IPS-18a (cell line): Measurements from ENCODE around the gene MPHOSPH9.

Experiments
- H3K27ac ChIP-seq: one replicate; pipeline ENCODE4 v1.5.1; 2013; ENCODE audit warnings: low read length
- H3K27me3 ChIP-seq: one replicate; pipeline ENCODE4 v1.6.1; 2013; ENCODE audit warnings: mild to moderate bottlenecking, low read length; ENCODE audit not compliant: control insufficient read depth, insufficient read depth
- H3K36me3 ChIP-seq: one replicate; pipeline ENCODE4 v1.6.1; 2013; ENCODE audit warnings: low read depth, low read length; ENCODE audit not compliant: control insufficient read depth
- H3K4me1 ChIP-seq: one replicate; pipeline ENCODE4 v1.6.1; 2013; ENCODE audit warnings: low read depth, low read length; ENCODE audit not compliant: control insufficient read depth
- H3K4me3 ChIP-seq: one replicate; pipeline ENCODE4 v1.5.1; 2013; ENCODE audit warnings: low read length
- H3K9ac ChIP-seq: one replicate; pipeline ENCODE4 v1.6.1; 2013; ENCODE audit warnings: mild to moderate bottlenecking, low read length, moderate library complexity
- H3K9me3 ChIP-seq: one replicate; pipeline ENCODE4 v1.6.1; 2013; ENCODE audit warnings: low read depth, low read length; ENCODE audit not compliant: control insufficient read depth

The MPHOSPH9 gene

DNA sequence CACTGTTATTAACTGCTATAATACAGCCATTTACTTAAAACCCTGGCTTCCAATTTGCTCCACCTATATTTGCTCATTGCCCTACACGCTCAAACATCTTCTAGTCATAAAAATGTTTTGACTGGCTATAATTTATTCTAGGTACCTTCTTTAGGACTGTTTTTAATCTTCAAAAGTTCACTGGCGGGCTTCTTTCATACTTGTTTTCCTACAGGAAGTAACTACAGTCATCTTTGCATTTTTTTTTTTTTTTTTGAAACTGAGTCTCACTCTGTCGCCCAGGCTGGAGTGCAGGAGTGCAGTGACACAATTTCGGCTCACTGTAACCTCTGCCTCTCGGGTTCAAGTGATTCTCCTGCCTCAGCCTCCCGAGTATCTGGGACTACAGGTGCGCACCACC, 32.5 kb downstream of the MPHOSPH9 start:
- Histone ChIP-seq H3K27ac (no peak overlapping the region), H3K9ac (no peak overlapping the region), H3K27me3 (no peaks in the 10 kb centered on the region), H3K4me3 (no peak overlapping the region), H3K4me1 (no peaks in the 10 kb centered on the region), H3K9me3 (no peaks in the 10 kb centered on the region), H3K36me3 (peaks cover 30% of the 10 kb centered on the region)

DNA sequence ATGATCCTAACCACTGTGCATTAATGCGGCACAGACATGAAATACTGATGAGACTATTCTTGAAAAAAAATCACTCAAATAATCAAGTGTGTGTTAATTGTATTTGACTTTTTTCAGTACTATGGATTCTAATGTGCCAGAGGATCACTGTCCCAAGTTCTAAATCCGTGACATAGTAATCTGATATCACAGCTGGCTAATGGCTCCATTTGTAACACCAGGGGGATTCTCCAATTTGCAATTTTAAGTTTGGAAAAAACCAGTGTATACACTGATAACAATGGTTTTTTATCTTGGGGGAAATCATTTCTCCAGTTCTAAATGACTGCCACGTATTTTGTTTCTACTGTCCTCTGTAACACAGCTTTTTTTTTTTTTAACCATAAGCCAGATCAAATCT, 33.0 kb downstream of the MPHOSPH9 start:
- H3K4me1 ChIP-seq = no peaks in the 10 kb centered on the region
- H3K9me3 ChIP-seq = no peaks in the 10 kb centered on the region
- H3K4me3 ChIP-seq = no peak overlapping the region
- peaks cover 30% of the 10 kb centered on the region for H3K36me3 ChIP-seq
- H3K27ac ChIP-seq = no peak overlapping the region
- H3K27me3 ChIP-seq = no peaks in the 10 kb centered on the region
- H3K9ac ChIP-seq = no peak overlapping the region

DNA sequence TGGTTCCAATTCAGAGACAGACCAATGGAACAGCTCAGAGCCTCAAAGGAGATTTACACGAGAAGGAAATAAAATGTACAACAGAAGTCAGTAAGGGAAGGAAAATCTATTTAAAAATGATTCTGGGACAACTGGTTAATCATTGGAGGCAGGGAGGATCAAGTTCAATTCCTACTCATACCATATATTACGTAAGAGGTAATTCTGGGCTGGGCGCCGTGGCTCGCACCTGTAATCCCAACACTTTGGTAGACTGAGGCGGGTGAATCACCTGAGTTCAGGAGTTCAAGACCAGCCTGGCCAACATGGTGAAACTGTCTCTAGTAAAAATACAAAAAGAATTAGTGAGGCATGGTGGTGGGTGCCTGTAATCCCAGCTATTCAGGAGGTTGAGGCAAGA, 45.3 kb downstream of the MPHOSPH9 start:
- no peak overlapping the region for H3K4me3 ChIP-seq
- H3K9me3 ChIP-seq = no peaks in the 10 kb centered on the region
- peaks cover 21% of the 10 kb centered on the region for H3K36me3 ChIP-seq

DNA sequence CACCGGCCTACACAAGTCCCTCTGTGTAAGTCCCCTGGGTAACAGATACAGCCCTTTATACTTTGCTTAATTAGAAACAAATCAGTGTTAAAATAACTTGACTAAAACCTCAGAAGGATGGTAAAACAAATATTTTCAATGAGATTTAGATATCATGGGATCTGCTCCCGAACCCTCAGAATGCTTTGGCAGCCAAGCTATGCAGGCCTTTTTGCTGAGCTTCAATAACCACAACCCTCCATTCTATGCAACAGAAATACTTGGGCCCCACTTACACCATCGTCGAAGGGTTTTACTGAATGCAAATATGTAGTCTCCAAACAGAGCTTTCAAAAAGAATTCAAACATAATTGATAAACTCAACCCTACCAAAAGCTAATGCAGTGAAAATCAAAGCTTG, 52.8 kb downstream of the MPHOSPH9 start:
- no peak overlapping the region for H3K4me3 ChIP-seq
- no peaks in the 10 kb centered on the region for H3K27me3 ChIP-seq
- H3K4me1 ChIP-seq = no peaks in the 10 kb centered on the region
- peaks cover 32% of the 10 kb centered on the region for H3K36me3 ChIP-seq
- H3K27ac ChIP-seq = no peak overlapping the region
- no peak overlapping the region for H3K9ac ChIP-seq
- H3K9me3 ChIP-seq = no peaks in the 10 kb centered on the region

More for the DNA sequence above, 45.3 kb downstream of the MPHOSPH9 start:
- H3K27me3 ChIP-seq = no peaks in the 10 kb centered on the region
- no peaks in the 10 kb centered on the region for H3K4me1 ChIP-seq
- H3K9ac ChIP-seq = no peak overlapping the region
- H3K27ac ChIP-seq = no peak overlapping the region

DNA sequence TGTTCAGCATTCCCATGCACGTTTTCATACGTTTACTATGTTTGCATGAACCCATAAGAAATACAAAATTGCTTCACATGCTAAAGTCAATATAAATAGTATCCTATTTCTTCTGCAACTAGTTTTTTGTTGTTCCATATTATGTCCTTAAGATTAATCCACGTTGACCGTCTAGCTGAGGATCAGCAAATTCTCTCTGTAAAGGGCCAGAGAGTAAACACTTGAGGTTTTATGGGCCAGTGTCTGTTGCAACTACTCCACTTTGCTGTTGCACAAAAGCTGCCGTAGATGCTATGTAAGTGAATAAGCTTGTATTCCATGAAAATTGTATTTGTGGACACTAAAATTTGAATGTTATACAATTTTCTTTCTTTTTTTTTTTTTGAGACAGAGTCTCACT, 61.0 kb downstream of the MPHOSPH9 start:
- Histone ChIP-seq H3K36me3 (peaks cover 15% of the 10 kb centered on the region), H3K9ac (no peak overlapping the region), H3K27ac (no peak overlapping the region), H3K9me3 (no peaks in the 10 kb centered on the region), H3K4me1 (no peaks in the 10 kb centered on the region), H3K27me3 (no peaks in the 10 kb centered on the region), H3K4me3 (no peak overlapping the region)

DNA sequence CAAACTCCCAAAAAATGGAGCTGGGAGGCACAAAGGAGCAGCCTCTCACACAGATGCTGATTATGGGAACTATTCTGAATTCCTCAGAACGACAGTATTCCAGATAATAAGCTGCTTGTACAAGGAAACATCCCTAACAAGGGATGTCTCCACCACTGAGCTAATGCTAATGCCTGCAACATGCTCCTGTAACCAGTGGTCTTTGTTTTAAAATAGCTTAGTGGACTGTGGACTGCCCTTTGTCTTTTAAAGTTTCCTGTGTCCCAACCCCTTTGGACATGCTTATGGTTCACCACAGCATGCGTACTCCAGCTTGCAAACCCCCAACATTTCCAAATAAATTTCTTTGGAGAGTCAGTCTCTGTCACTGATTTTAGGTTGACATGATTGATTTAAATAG, 65.6 kb downstream of the MPHOSPH9 start:
- H3K27me3 ChIP-seq = no peaks in the 10 kb centered on the region
- no peak overlapping the region for H3K9ac ChIP-seq
- H3K9me3 ChIP-seq = no peaks in the 10 kb centered on the region
- peaks cover 42% of the 10 kb centered on the region for H3K36me3 ChIP-seq
- no peak overlapping the region for H3K4me3 ChIP-seq
- no peaks in the 10 kb centered on the region for H3K4me1 ChIP-seq
- H3K27ac ChIP-seq = no peak overlapping the region

DNA sequence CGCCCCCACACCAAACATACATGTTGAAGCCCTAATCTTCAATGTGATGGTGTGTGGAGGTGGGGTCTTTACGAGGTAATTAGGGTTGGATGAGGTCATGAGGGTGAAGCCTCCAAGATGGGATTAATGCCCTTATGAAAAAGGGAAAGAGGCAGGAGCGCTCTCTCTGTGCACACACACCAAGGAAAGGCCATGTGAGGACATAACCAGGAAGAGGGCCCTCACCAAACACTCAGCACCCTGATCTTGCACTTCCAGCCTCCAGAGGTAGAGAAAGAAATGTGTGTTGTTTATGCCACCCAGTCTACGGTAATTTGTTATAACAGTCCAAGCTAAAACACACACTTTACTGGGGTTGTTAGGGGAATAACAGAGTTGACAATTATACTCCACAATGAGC, 67.4 kb downstream of the MPHOSPH9 start:
- peaks cover 48% of the 10 kb centered on the region for H3K36me3 ChIP-seq

DNA sequence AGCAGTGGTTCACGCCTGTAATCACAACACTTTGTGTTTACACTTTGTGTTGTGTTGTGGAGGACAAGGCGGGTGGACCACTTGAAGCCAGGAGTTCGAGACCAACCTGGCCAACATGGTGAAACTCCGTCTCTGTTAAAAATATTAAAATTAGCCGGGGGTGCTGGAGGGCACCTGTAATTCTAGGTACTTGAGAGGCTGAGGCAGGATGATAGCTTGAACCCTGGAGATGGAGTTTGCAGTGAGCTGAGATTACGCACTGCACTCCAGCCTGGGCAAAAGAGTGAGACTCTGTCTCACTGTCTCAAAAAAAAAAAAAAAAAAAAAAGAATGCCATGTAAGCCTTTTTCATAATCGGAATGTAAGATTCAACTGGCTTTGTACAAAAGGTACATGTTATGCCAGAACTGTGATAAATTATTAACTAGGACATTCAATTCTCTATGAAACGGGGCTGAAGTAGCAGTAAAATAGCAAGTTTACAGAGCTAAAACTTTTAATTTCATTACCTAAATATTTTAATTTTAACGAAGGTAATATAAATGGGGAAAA, 68.2 kb downstream of the MPHOSPH9 start:
- Histone ChIP-seq H3K36me3 (peaks cover 49% of the 10 kb centered on the region), H3K27me3 (no peaks in the 10 kb centered on the region), H3K9ac (no peak overlapping the region), H3K9me3 (no peaks in the 10 kb centered on the region), H3K4me1 (no peaks in the 10 kb centered on the region), H3K4me3 (no peak overlapping the region), H3K27ac (no peak overlapping the region)

More for the DNA sequence above, 67.4 kb downstream of the MPHOSPH9 start:
- Histone ChIP-seq H3K4me1 (no peaks in the 10 kb centered on the region), H3K27ac (no peak overlapping the region), H3K9me3 (no peaks in the 10 kb centered on the region), H3K4me3 (no peak overlapping the region), H3K9ac (no peak overlapping the region), H3K27me3 (no peaks in the 10 kb centered on the region)

DNA sequence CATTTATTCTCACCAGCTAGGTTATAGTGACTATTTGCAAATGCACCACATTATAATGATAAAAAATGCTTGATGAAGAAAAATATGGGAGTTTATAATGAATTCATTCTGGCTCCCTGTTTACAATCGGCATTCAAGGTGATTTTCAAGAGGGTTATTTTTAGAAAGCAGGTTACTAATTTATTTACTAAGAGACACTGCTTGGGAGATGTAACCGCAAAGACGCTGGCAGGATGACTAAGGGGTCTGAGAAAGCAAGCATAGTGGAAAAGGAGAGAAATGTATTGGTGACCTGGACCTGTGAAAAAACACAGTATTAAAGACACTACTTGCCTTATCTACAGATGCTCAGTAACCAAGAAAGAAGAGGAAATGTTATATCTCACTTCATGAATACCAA, 68.7 kb downstream of the MPHOSPH9 start:
- Histone ChIP-seq H3K4me1 (no peaks in the 10 kb centered on the region), H3K9ac (no peak overlapping the region), H3K36me3 (peaks cover 49% of the 10 kb centered on the region), H3K27me3 (no peaks in the 10 kb centered on the region), H3K27ac (no peak overlapping the region), H3K4me3 (no peak overlapping the region), H3K9me3 (no peaks in the 10 kb centered on the region)

DNA sequence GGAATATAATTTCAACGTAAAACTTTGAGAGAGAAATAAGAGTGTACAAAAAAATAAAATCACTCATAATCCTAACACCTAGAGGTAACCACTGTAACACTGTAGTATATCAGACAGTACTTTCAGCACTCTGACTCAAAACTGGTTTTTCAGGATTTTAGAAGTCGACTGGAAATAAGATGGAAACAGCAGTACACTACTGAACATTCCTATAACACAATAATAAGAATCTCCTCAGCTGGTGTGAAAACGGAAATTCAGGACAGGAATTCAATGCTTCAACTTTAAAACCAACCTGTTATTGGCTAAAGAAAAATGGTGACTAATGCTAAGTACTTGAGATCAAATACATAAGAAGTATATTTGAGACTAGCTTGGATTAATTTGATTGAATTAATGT, 69.7 kb downstream of the MPHOSPH9 start:
- H3K4me3 ChIP-seq = no peak overlapping the region
- H3K9me3 ChIP-seq = no peaks in the 10 kb centered on the region
- no peak overlapping the region for H3K27ac ChIP-seq
- no peaks in the 10 kb centered on the region for H3K4me1 ChIP-seq
- no peaks in the 10 kb centered on the region for H3K27me3 ChIP-seq
- peaks cover 49% of the 10 kb centered on the region for H3K36me3 ChIP-seq
- H3K9ac ChIP-seq = no peak overlapping the region

DNA sequence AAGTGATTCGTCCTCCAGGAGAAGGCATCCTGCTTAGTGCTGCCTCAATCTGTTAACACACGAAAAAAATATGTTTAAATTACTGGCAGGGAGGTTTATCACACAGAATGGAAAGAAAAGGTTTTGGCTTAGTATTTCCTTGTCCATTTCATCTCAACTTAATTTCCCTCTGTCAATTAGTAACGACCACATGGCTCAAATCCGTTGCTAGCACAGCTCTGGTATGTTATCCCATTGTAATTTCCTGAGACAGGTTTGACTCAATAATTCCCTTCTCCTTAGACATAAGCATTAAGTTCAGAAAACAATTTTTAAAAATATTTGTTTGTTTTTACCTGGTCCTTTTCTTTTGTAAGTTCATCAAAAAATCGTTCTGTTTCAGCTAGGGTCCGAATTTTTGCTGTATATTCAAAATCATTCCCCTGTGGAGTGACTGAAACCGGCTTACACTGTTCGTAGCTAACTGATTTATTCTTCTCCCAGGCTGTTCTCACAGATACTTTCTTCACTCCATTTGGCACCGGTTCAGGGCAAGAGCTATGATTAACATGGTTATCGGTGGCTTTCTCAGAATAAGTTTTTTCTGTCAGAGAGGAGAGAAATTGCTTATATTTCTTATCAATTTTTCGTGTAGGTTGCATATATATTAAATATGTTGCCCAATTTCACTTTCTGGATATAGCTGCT, 72.0 kb downstream of the MPHOSPH9 start:
- Histone ChIP-seq H3K36me3 (peaks cover 50% of the 10 kb centered on the region), H3K4me1 (no peaks in the 10 kb centered on the region), H3K9me3 (no peaks in the 10 kb centered on the region), H3K27ac (no peak overlapping the region), H3K27me3 (no peaks in the 10 kb centered on the region), H3K9ac (no peak overlapping the region), H3K4me3 (no peak overlapping the region)

DNA sequence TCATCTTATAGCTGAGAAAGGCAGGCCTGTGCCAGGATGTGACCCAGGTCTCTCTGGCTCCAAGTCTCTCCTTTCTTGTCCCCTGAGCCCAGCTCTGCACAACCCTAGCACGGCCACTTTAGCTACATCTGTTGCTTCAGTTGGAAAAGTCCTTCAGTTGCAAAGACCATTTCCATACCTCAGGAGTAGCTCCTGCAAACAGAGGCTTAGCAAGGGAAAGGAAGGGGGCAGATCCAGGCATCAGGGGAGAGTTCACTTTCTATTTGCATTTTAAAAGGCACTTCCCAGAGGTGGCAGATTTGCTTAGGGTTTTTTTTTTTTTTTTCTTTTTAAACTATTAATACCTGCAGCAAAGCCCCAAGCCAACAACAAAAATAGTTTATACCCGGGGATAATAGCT, 79.0 kb downstream of the MPHOSPH9 start:
- no peak overlapping the region for H3K27ac ChIP-seq
- H3K4me1 ChIP-seq = peaks cover 24% of the 10 kb centered on the region
- H3K9ac ChIP-seq = no peak overlapping the region
- peaks cover 32% of the 10 kb centered on the region for H3K27me3 ChIP-seq
- H3K9me3 ChIP-seq = no peaks in the 10 kb centered on the region
- peaks cover 11% of the 10 kb centered on the region for H3K36me3 ChIP-seq
- no peak overlapping the region for H3K4me3 ChIP-seq
